IPS-18c (cell line): ENCODE results near the gene CD3E.

ENCODE experiments used
- H3K4me3 ChIP-seq: 2 replicates; pipeline ENCODE4 v1.7.0; 2013; ENCODE audit warnings: low read depth, mild to moderate bottlenecking, low read length, moderate library complexity; ENCODE audit not compliant: insufficient read depth
- H3K9me3 ChIP-seq: one replicate; pipeline ENCODE4 v1.6.1; 2013; ENCODE audit warnings: mild to moderate bottlenecking, low read length, moderate library complexity; ENCODE audit not compliant: control insufficient read depth, insufficient read depth

CD3E gene

GRCh38 chr11:118304568-118305248, at the start of gene CD3E:
CD3E (plus strand) TSS chr11:118304730; CDS start chr11:118304953, 223 bp downstream.
- H3K4me3 ChIP-seq = no peak within 1 kb of the TSS
- H3K9me3 ChIP-seq = no peaks in the 10 kb centered on the region

GRCh38 chr11:118258410-118258809, 46.1 kb upstream of the CD3E start:
- Histone ChIP-seq H3K4me3 (no peak overlapping the region), H3K9me3 (no peaks in the 10 kb centered on the region)

GRCh38 chr11:118259138-118259537, 45.4 kb upstream of the CD3E start:
- H3K9me3 ChIP-seq = no peaks in the 10 kb centered on the region

GRCh38 chr11:118260353-118260752, 44.2 kb upstream of the CD3E start:
- no peak overlapping the region for H3K4me3 ChIP-seq
- no peaks in the 10 kb centered on the region for H3K9me3 ChIP-seq

More at GRCh38 chr11:118259138-118259537, 45.4 kb upstream of the CD3E start:
- no peak overlapping the region for H3K4me3 ChIP-seq

GRCh38 chr11:118263112-118263511, 41.4 kb upstream of the CD3E start:
- Histone ChIP-seq H3K4me3 (no peak overlapping the region), H3K9me3 (no peaks in the 10 kb centered on the region)

GRCh38 chr11:118263695-118264568, 40.6 kb upstream of the CD3E start, which contains the start of gene MPZL2:
MPZL2 (minus strand) TSS chr11:118264297; CDS start chr11:118264153, 144 bp downstream.
- Histone ChIP-seq H3K9me3 (no peaks in the 10 kb centered on the region), H3K4me3 (peak within 1 kb of the TSS; percentile 42; the same call in 1 of the 2 replicates)

GRCh38 chr11:118264569-118265465, 39.7 kb upstream of the CD3E start:
- Histone ChIP-seq H3K4me3 (peak overlapping the region; percentile 42; the same call in 1 of the 2 replicates), H3K9me3 (no peaks in the 10 kb centered on the region)

- no peaks in the 10 kb centered on the region for H3K9me3 ChIP-seq
- no peak overlapping the region for H3K4me3 ChIP-seq
Observed at GRCh38 chr11:118265954-118266353, 38.6 kb upstream of the CD3E start.

- no peak overlapping the region for H3K4me3 ChIP-seq
- no peaks in the 10 kb centered on the region for H3K9me3 ChIP-seq
Observed at GRCh38 chr11:118267486-118267885, 37.0 kb upstream of the CD3E start.

GRCh38 chr11:118272001-118272400, 32.5 kb upstream of the CD3E start:
- Histone ChIP-seq H3K4me3 (no peak overlapping the region), H3K9me3 (no peaks in the 10 kb centered on the region)

GRCh38 chr11:118274186-118274585, 30.3 kb upstream of the CD3E start:
- no peaks in the 10 kb centered on the region for H3K9me3 ChIP-seq
- H3K4me3 ChIP-seq = no peak overlapping the region

- Histone ChIP-seq H3K4me3 (no peak overlapping the region), H3K9me3 (no peaks in the 10 kb centered on the region)
Observed at GRCh38 chr11:118275176-118275575, 29.4 kb upstream of the CD3E start.

- Histone ChIP-seq H3K4me3 (no peak overlapping the region), H3K9me3 (no peaks in the 10 kb centered on the region)
Observed at GRCh38 chr11:118276422-118276821, 28.1 kb upstream of the CD3E start.

GRCh38 chr11:118277312-118277711, 27.2 kb upstream of the CD3E start:
- Histone ChIP-seq H3K4me3 (no peak overlapping the region), H3K9me3 (no peaks in the 10 kb centered on the region)

- H3K9me3 ChIP-seq = no peaks in the 10 kb centered on the region
- H3K4me3 ChIP-seq = no peak overlapping the region
Observed at GRCh38 chr11:118281284-118281683, 23.2 kb upstream of the CD3E start.

GRCh38 chr11:118282606-118283005, 21.9 kb upstream of the CD3E start:
- Histone ChIP-seq H3K4me3 (no peak overlapping the region), H3K9me3 (peaks cover 2% of the 10 kb centered on the region)

GRCh38 chr11:118283037-118283636, 21.4 kb upstream of the CD3E start:
- peaks cover 2% of the 10 kb centered on the region for H3K9me3 ChIP-seq
- no peak overlapping the region for H3K4me3 ChIP-seq
